Liver (tissue), 9 donors: ENCODE measurements around the gene NUDT2. TPM values are rescaled to one million over a fixed set of nuclear protein-coding genes. Genes with fewer than 3 reads are reported as not detected.

Experiments
- DNase-seq: peaks from one replicate; pipeline ENCODE4 v3.0.0-alpha.2; 2017; ENCODE audit warnings: low spot score
- H3K27ac ChIP-seq, 2 donors: one replicate each; pipeline ENCODE4 v1.7.0; 2013; ENCODE audit warnings: inconsistent platforms in 2 of 2, low read length in 2 of 2, control low read depth in 1 of 2, low read depth in 1 of 2, mild to moderate bottlenecking in 1 of 2
- H3K27me3 ChIP-seq, 4 donors: one replicate each; pipeline versions ENCODE4 v1.6.1 to v1.7.0; 2013; ENCODE audit warnings: low read length in 3 of 4, inconsistent platforms in 1 of 4, mild to moderate bottlenecking in 1 of 4, moderate library complexity in 1 of 4; ENCODE audit not compliant: control insufficient read depth in 4 of 4, insufficient read depth in 4 of 4
- H3K36me3 ChIP-seq, 4 donors: one replicate each; pipeline versions ENCODE4 v1.6.1 to v1.7.0; 2013; ENCODE audit warnings: low read length in 3 of 4, mild to moderate bottlenecking in 3 of 4, low read depth in 1 of 4, moderate library complexity in 1 of 4; ENCODE audit not compliant: control insufficient read depth in 4 of 4, insufficient read depth in 3 of 4
- H3K4me1 ChIP-seq, 4 donors: one replicate each; pipeline versions ENCODE4 v1.6.1 to v1.7.0; 2013; ENCODE audit warnings: low read length in 3 of 4, mild to moderate bottlenecking in 3 of 4, moderate library complexity in 1 of 4; ENCODE audit not compliant: control insufficient read depth in 4 of 4, insufficient read depth in 4 of 4
- H3K4me3 ChIP-seq, 3 donors: one replicate each; pipeline versions ENCODE4 v1.6.1 to v1.7.0; 2013; ENCODE audit warnings: low read length in 3 of 3, control low read depth in 1 of 3, low read depth in 1 of 3, mild to moderate bottlenecking in 1 of 3
- H3K9ac ChIP-seq, 2 donors: one replicate each; pipeline ENCODE4 v1.7.0; 2013; ENCODE audit warnings: low read length in 2 of 2, mild to moderate bottlenecking in 2 of 2, moderate library complexity in 2 of 2, control low read depth in 1 of 2, low read depth in 1 of 2
- H3K9me3 ChIP-seq, 4 donors: one replicate each; pipeline versions ENCODE4 v1.6.1 to v1.7.0; 2013; ENCODE audit warnings: low read length in 3 of 4; ENCODE audit not compliant: control insufficient read depth in 4 of 4
- CTCF ChIP-seq: fragments of 150-350 bp; IDR thresholded peaks from 2 replicates; pipeline ENCODE4 v1.5.1; 2017; ENCODE audit warnings: improper control_type of control experiment, low read depth, low read length; ENCODE audit not compliant: missing input control
- EGR1 ChIP-seq, 2 donors: IDR thresholded peaks; 2 replicates each; pipeline ENCODE4 v1.6.1; 2016 to 2018; ENCODE audit warnings: antibody characterized with exemption in 2 of 2, low read depth in 2 of 2
- FOXA2 ChIP-seq: IDR thresholded peaks from 2 replicates; pipeline ENCODE4 v1.6.1; 2016; ENCODE audit warnings: antibody characterized with exemption
- GABPA ChIP-seq, 2 donors: IDR thresholded peaks in 1 of 2; conservative IDR thresholded peaks in 1 of 2; 2 replicates each; pipeline ENCODE4 v1.6.1; 2016; ENCODE audit warnings: antibody characterized with exemption in 2 of 2, mild to moderate bottlenecking in 1 of 2, moderate library complexity in 1 of 2
- REST ChIP-seq: IDR thresholded peaks from 2 replicates; pipeline ENCODE4 v1.6.1; 2016; ENCODE audit warnings: antibody characterized with exemption, mild to moderate bottlenecking
- RXRA ChIP-seq, 2 donors: IDR thresholded peaks; 2 replicates each; pipeline ENCODE4 v1.6.1; 2017 to 2018; ENCODE audit warnings: antibody characterized with exemption in 2 of 2, mild to moderate bottlenecking in 1 of 2
- TAF1 ChIP-seq: conservative IDR thresholded peaks from 2 replicates; pipeline ENCODE4 v1.6.1; 2016; ENCODE audit warnings: antibody characterized with exemption, mild to moderate bottlenecking
- ZBTB33 ChIP-seq: IDR thresholded peaks from 2 replicates; pipeline ENCODE4 v1.6.1; 2016; ENCODE audit warnings: antibody characterized with exemption
- WGBS: extraction: QIAGEN DNeasy Blood & Tissue Kit; methylation state at CpG from one replicate; pipeline ENCODE4 v1.1.7; 2013; 5-methylcytosine and 5-hydroxymethylcytosine counted together
- polyA plus RNA-seq, 2 donors: library from polyadenylated mRNA; stranded (reverse) in 1 of 2; unstranded in 1 of 2; fragments of 200-250 nt in 1 of 2; fragments of >200 nt in 1 of 2; fragmentation: Nextera tagmentation in 1 of 2; extraction: Ambion mirVana in 1 of 2; gene quantifications; one replicate each; pipeline versions ENCODE4 v1.2.1 to v1.2.3, GENCODE V29; 2013 to 2015
- total RNA-seq, 2 donors: library from RNA; depleted of rRNA; stranded (reverse); fragments of >200 nt; gene quantifications; one replicate each; pipeline ENCODE4 v1.2.3, GENCODE V29; 2014
- donor health status: healthy.
- donor health status: healthy.
- donor health status: healthy.
- donor health status: healthy.
- donor health status: healthy.

Gene NUDT2
- total and polyA plus RNA-seq, 4 donors: 9.2 to 23.5 (median 15.7) TPM

- H3K36me3 ChIP-seq: peaks cover 3 to 11% (median 7%) of the 10 kb centered on the region in 4 donors
- H3K27ac ChIP-seq: no peak overlapping the region
Measured at GRCh38 chr9:34371886-34372466, 42.6 kb downstream of the NUDT2 start.

GRCh38 chr9:34372467-34373011 lies 43.2 kb downstream of the NUDT2 start:
- no peaks in the 10 kb centered on the region for H3K9me3 ChIP-seq
- H3K36me3 ChIP-seq: peaks cover 3 to 11% (median 7%) of the 10 kb centered on the region in 4 donors
- DNase-seq: no peak
- no peaks in the 10 kb centered on the region for H3K27me3 ChIP-seq
- H3K27ac ChIP-seq: no peak overlapping the region
- WGBS: 86% methylated on average over 41 of the region's 41 CpGs
- H3K4me1 ChIP-seq: peaks cover 8 to 56% (median 41%) of the 10 kb centered on the region in 4 donors
- no peak for TF ChIP-seq TAF1
- no peak for TF ChIP-seq REST
- TF ChIP-seq ZBTB33: no peak
- no peak for TF ChIP-seq RXRA (IDR thresholded peaks at IDR 0.05)
- no peak for TF ChIP-seq CTCF
- TF ChIP-seq EGR1 (IDR thresholded peaks at IDR 0.05; ENCODE audit: low read depth in 2 of 2): no peak
- no peak for TF ChIP-seq GABPA (IDR thresholded peaks at IDR 0.05 in 1 of 2, conservative IDR thresholded peaks at IDR 0.05 in 1 of 2)
- H3K9ac ChIP-seq: no peak overlapping the region
- no peak overlapping the region for H3K4me3 ChIP-seq

More at GRCh38 chr9:34371886-34372466, 42.6 kb downstream of the NUDT2 start:
- WGBS: 90% methylated on average over 60 of the region's 60 CpGs
- no peak overlapping the region for H3K4me3 ChIP-seq
- no peaks in the 10 kb centered on the region for H3K27me3 ChIP-seq
- no peaks in the 10 kb centered on the region for H3K9me3 ChIP-seq
- H3K9ac ChIP-seq: no peak overlapping the region
- no peak for TF ChIP-seq CTCF
- no peak for TF ChIP-seq ZBTB33
- TF ChIP-seq FOXA2: no peak
- DNase-seq: no peak
- H3K4me1 ChIP-seq: peaks cover 8 to 52% (median 39%) of the 10 kb centered on the region in 4 donors
